Small intestine (tissue), 7 donors: Measurements from ENCODE around the gene GALNT10. TPM values are rescaled to one million over a fixed set of nuclear protein-coding genes. Genes with fewer than 3 reads are reported as not detected.

Experiments
- DNase-seq, 2 donors: peaks; one replicate each; pipeline versions ENCODE4 v3.0.0 to v3.0.0-alpha.2; 2013
- FAIRE-seq: peaks from 2 replicates; lab custom pipeline; 2012; peaks lifted over from hg19 to GRCh38; lab: Jason Lieb, UNC
- H3K27ac ChIP-seq, 3 donors: one replicate each; pipeline ENCODE4 v1.5.1; 2013; ENCODE audit warnings: low read length in 2 of 3, mild to moderate bottlenecking in 2 of 3, control low read depth in 1 of 3, inconsistent platforms in 1 of 3, low read depth in 1 of 3, moderate library complexity in 1 of 3
- H3K27me3 ChIP-seq, 3 donors: one replicate each; pipeline ENCODE4 v1.6.1; 2013; ENCODE audit warnings: low read length in 3 of 3, inconsistent platforms in 1 of 3; ENCODE audit not compliant: control insufficient read depth in 3 of 3, insufficient read depth in 3 of 3
- H3K36me3 ChIP-seq, 3 donors: one replicate each; pipeline ENCODE4 v1.6.1; 2013; ENCODE audit warnings: low read length in 3 of 3, inconsistent platforms in 1 of 3, low read depth in 1 of 3, mild to moderate bottlenecking in 1 of 3, moderate library complexity in 1 of 3; ENCODE audit not compliant: control insufficient read depth in 3 of 3, insufficient read depth in 2 of 3
- H3K4me1 ChIP-seq, 3 donors: one replicate each; pipeline ENCODE4 v1.6.1; 2013; ENCODE audit warnings: low read length in 2 of 3, inconsistent platforms in 1 of 3, low read depth in 1 of 3, mild to moderate bottlenecking in 1 of 3, moderate library complexity in 1 of 3; ENCODE audit not compliant: control insufficient read depth in 3 of 3, insufficient read depth in 2 of 3
- H3K4me3 ChIP-seq, 3 donors: one replicate each; pipeline ENCODE4 v1.5.1; 2013; ENCODE audit warnings: low read length in 3 of 3, control low read depth in 1 of 3, inconsistent platforms in 1 of 3, low read depth in 1 of 3, mild to moderate bottlenecking in 1 of 3, moderate library complexity in 1 of 3
- H3K9me3 ChIP-seq, 2 donors: one replicate each; pipeline ENCODE4 v1.6.1; 2013; ENCODE audit warnings: low read depth in 1 of 2, low read length in 1 of 2; ENCODE audit not compliant: control insufficient read depth in 2 of 2, insufficient read depth in 1 of 2
- WGBS, 3 donors: extraction: QIAGEN DNeasy Blood & Tissue Kit; methylation state at CpG; one replicate each; pipeline ENCODE4 v1.1.7; 2013; 5-methylcytosine and 5-hydroxymethylcytosine counted together
- polyA plus RNA-seq, 4 donors: library from polyadenylated mRNA; stranded (reverse) in 3 of 4; unstranded in 1 of 4; fragments of 200-250 nt in 3 of 4; fragments of 120-200 nt in 1 of 4; gene quantifications; one replicate each; pipeline versions ENCODE4 v1.2.1 to v1.2.3, GENCODE V29; 2013
- donor health status: healthy with polysubstance abuse.
- donor health status: control.
- donor health status: control.
- donor health status: Bipolar disorder and iron deficiency.
- donor health status: healthy.

GALNT10 gene
- polyA plus RNA-seq, 4 donors: 5.4 to 18.1 (median 8.7) TPM

- Histone ChIP-seq H3K27me3 (no peaks in the 10 kb centered on the region), H3K4me1 (no peaks in the 10 kb centered on the region), H3K27ac (no peak overlapping the region), H3K9me3 (no peaks in the 10 kb centered on the region), H3K4me3 (no peak overlapping the region), H3K36me3 (peaks cover 2 to 18% (median 8%) of the 10 kb centered on the region in 3 donors)
- no peak for FAIRE-seq
- no peak for DNase-seq
- 96 to 97% (median 97%) methylated on average over 3 of the region's 3 CpGs for WGBS, 3 donors
These were observed 244.7 kb downstream of the GALNT10 start for GRCh38 chr5:154435226-154435625.

- no peak for FAIRE-seq
- WGBS, 3 donors: 91 to 96% (median 93%) methylated on average over 5 of the region's 5 CpGs
These were observed 246.9 kb downstream of the GALNT10 start for GRCh38 chr5:154437281-154437965.

GRCh38 chr5:154440540-154440939 is 250.0 kb downstream of the GALNT10 start:
- Histone ChIP-seq H3K9me3 (no peaks in the 10 kb centered on the region), H3K36me3 (peaks cover 0 to 28% (median 7%) of the 10 kb centered on the region in 3 donors), H3K4me3 (no peak overlapping the region), H3K27me3 (no peaks in the 10 kb centered on the region), H3K4me1 (no peaks in the 10 kb centered on the region), H3K27ac (no peak overlapping the region)
- 89 to 92% (median 90%) methylated on average over 5 of the region's 5 CpGs for WGBS, 3 donors
- FAIRE-seq: no peak
- DNase-seq: no peak

More at GRCh38 chr5:154437281-154437965, 246.9 kb downstream of the GALNT10 start:
- H3K27ac ChIP-seq: no peak overlapping the region
- H3K9me3 ChIP-seq: no peaks in the 10 kb centered on the region
- H3K36me3 ChIP-seq: peaks cover 2 to 28% (median 10%) of the 10 kb centered on the region in 3 donors
- H3K27me3 ChIP-seq: no peaks in the 10 kb centered on the region
- H3K4me1 ChIP-seq: no peaks in the 10 kb centered on the region
- no peak for DNase-seq
- no peak overlapping the region for H3K4me3 ChIP-seq

GRCh38 chr5:154442801-154443200 is 252.3 kb downstream of the GALNT10 start:
- Histone ChIP-seq H3K4me1 (peaks cover 0 to 4% (median 0%) of the 10 kb centered on the region in 3 donors), H3K4me3 (no peak overlapping the region)

DNA sequence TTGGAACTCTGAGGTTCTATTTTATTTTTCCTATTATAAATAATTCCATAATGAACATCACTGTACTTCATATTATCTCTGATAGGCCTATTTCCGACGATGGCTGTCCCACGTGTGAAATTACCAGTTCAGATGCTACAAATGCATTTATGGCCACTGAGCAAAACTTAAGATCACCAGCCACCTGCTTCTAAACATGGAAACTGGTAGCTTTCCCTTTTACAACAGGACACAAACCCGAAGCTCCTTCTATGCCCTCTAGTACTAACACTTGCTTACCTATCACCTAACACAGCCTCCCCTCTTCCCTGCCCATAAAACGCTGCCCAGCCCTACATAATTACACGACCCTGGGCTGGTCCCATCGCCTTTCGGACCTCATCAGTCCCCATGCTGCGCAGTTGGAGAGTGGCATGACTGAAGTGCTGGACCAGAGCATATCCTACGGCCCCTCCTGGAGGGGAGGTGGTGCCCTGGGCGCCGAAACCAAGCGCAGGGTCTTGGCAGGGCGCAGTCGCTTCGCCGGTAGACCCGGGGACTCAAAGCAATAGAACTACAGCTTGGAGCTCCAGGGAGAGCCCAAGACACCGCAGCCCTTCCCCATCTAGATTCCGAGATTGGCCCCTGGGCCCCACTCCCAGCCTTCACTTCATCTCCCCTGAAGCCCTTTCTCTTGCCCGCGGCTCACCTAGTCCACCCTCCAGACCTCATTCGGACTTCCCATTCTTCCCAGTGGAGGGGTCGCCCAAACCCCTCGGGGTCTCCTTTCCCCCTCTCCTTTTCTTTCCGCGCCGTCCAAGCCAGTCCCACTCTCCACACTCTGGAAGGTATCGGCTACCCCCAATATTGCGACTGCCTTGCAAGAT is 254.3 kb downstream of the GALNT10 start:
- peak overlapping the region; percentile 38 to 92 (median 67) for H3K27ac ChIP-seq
- no peaks in the 10 kb centered on the region for H3K27me3 ChIP-seq
- peak; percentile 21 to 59 for DNase-seq
- H3K4me1 ChIP-seq: peaks cover 0 to 9% (median 3%) of the 10 kb centered on the region in 3 donors
- H3K4me3 ChIP-seq: peak overlapping the region; percentile 79 to 99 (median 97)
- FAIRE-seq: no peak
- WGBS, 3 donors: 2 to 3% (median 3%) methylated on average over 30 of the region's 30 CpGs
- no peaks in the 10 kb centered on the region for H3K9me3 ChIP-seq
- H3K36me3 ChIP-seq: peaks cover 0 to 14% (median 3%) of the 10 kb centered on the region in 3 donors

More at GRCh38 chr5:154442801-154443200, 252.3 kb downstream of the GALNT10 start:
- FAIRE-seq (no peak), DNase-seq (no peak)
- no peaks in the 10 kb centered on the region for H3K27me3 ChIP-seq
- H3K36me3 ChIP-seq: peaks cover 0 to 20% (median 3%) of the 10 kb centered on the region in 3 donors
- 95 to 97% (median 97%) methylated on average over 1 of the region's 1 CpG for WGBS, 3 donors
- no peaks in the 10 kb centered on the region for H3K9me3 ChIP-seq
- no peak overlapping the region for H3K27ac ChIP-seq

DNA sequence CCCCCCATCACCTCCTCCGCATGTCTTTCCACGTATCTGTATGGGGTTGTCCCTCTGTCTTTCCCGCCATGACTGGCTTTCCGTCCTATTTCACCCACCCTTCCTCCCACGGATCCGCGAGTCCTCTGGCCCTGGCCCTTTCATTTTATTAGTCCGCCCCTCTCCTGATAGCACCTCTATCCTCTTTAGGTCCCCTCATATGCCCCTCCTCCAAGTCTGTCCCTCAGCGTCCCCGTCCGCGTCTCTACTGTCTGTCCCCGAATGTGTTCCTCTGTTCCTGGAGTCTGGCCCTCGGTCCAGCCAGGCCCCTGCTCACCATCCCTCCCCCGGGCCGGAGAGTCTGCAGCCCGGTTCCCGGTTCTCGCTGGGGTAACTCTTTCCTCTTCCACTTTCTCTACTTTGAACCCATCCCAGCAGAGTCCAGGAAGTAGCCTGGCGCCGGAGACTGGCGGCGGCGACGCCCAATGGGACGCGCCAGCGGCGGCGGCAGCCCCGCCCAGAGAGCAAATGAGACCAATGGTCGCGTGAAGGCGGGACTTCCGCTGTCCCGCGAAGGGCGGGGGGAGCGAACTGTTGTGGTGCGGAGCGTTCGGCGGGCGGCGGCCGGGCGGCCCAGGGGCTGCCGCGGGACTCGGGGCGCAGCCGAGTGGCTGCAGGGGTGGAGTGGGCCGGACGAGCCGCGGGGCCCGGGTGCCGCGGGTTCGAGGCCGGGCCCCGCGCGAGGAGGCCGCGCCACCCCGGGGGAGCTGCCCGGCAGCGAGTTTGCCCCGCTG is 255.1 kb downstream of the GALNT10 start, which contains the start of gene SAP30L:
TSS of gene SAP30L (plus strand) at position 576 of the 773 bp plus-strand sequence. CDS start 608 bp downstream, outside the sequence.
- Histone ChIP-seq H3K4me1 (peaks cover 0 to 9% (median 6%) of the 10 kb centered on the region in 3 donors), H3K4me3 (peak within 1 kb of the TSS; percentile 79 to 99 (median 97)), H3K9me3 (no peaks in the 10 kb centered on the region), H3K27ac (peak within 1 kb of the TSS; percentile 54 to 92 (median 72)), H3K27me3 (no peaks in the 10 kb centered on the region), H3K36me3 (peaks cover 0 to 12% (median 4%) of the 10 kb centered on the region in 3 donors)
- FAIRE-seq: no peak
- DNase-seq: peak; percentile 96 to 98
- 0 to 1% (median 0%) methylated on average over 34 to 70 of the region's 70 CpGs for WGBS, 3 donors

DNA sequence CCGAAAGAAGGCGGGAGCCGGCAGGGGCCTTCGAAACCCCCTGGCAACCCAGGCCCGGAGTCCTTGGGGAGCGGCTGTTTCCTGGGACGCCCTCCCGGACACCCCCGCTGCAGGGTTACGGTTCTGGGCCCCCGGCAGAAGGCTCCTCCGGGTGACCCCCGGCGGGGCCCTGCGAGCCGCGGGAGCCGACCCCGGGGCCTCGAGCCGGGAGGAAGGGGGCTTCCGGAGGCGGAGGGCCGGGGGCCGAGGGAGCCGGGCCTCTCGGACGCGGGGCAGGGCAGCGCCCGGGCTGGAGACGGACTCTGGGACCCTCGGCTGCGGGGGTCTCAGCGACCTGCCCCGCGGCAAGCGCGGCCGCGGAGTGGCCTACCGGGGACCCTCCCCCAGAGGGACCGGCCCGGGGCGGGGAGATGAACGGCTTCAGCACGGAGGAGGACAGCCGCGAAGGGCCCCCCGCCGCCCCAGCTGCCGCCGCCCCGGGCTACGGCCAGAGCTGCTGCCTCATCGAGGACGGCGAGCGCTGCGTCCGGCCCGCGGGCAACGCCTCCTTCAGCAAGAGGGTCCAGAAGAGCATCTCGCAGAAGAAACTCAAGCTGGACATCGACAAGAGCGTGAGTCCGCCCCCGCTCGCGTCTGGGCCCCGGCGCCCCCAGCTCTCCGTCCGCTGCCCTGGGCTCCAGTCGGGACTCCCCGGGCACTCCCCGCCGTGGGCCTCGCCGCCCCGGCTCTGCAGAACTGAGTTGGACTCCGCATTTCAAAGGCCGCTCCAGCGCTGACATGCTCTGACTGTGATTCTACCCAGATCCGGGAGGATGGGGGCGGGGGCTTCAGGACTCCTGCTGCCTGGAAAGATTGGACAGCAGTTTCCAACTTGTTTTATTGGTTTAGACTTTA is 255.9 kb downstream of the GALNT10 start:
- no peaks in the 10 kb centered on the region for H3K27me3 ChIP-seq
- H3K36me3 ChIP-seq: peaks cover 5 to 14% (median 7%) of the 10 kb centered on the region in 3 donors
- H3K27ac ChIP-seq: peak overlapping the region; percentile 54 to 72 (median 70)
- DNase-seq (peak; percentile 48 to 82), FAIRE-seq (no peak)
- peaks cover 0 to 9% (median 6%) of the 10 kb centered on the region in 3 donors for H3K4me1 ChIP-seq
- H3K4me3 ChIP-seq: peak overlapping the region; percentile 63 to 99 (median 97)
- 0 to 1% (median 0%) methylated on average over 64 to 87 of the region's 87 CpGs for WGBS, 3 donors
- no peaks in the 10 kb centered on the region for H3K9me3 ChIP-seq
